GM23338 (cell line): ENCODE results near the gene EPO.

Source experiments
- CREB1 ChIP-seq: fragments of 250-450 bp; sonication (Bioruptor Pico); IDR thresholded peaks from 2 replicates; pipeline ENCODE4 v1.5.0; 2020; ENCODE audit warnings: low read depth, mild to moderate bottlenecking, moderate library complexity
- EZH2 ChIP-seq: fragments of 200-600 bp; sonication (generic); IDR thresholded peaks from one replicate; pipeline ENCODE4 v1.8.0; 2017; ENCODE audit warnings: antibody characterized with exemption, mild to moderate bottlenecking, low read depth; ENCODE audit not compliant: unreplicated experiment
- EZH2phosphoT487 ChIP-seq: fragments of 200-600 bp; sonication (generic); IDR thresholded peaks from one replicate; pipeline ENCODE4 v1.8.1; 2018; ENCODE audit warnings: antibody characterized with exemption; ENCODE audit not compliant: unreplicated experiment
- JUNB ChIP-seq: IDR thresholded peaks from one replicate; pipeline ENCODE4 v1.6.1; 2016; ENCODE audit warnings: antibody characterized with exemption; ENCODE audit not compliant: unreplicated experiment
- NANOG ChIP-seq: IDR thresholded peaks from 2 replicates; pipeline ENCODE4 v1.6.1; 2016; ENCODE audit warnings: antibody characterized with exemption, borderline replicate concordance
- POLR2AphosphoS5 ChIP-seq: IDR thresholded peaks from 2 replicates; pipeline ENCODE4 v1.6.1; 2016; ENCODE audit warnings: antibody characterized with exemption, low read depth
- REST ChIP-seq: IDR thresholded peaks from one replicate; pipeline ENCODE4 v1.6.1; 2018; ENCODE audit warnings: antibody characterized with exemption; ENCODE audit not compliant: unreplicated experiment
- STAT1 ChIP-seq: IDR thresholded peaks from one replicate; pipeline ENCODE4 v1.6.1; 2016; ENCODE audit warnings: antibody characterized with exemption; ENCODE audit not compliant: unreplicated experiment
- ZNF114 ChIP-seq: fragments of 250-450 bp; sonication (Bioruptor Pico); IDR thresholded peaks from 2 replicates; pipeline ENCODE4 v1.5.0; 2020; ENCODE audit warnings: mild to moderate bottlenecking, moderate library complexity
- ZNF331 ChIP-seq: fragments of 250-450 bp; sonication (Bioruptor Pico); IDR thresholded peaks from 2 replicates; pipeline ENCODE4 v1.5.0; 2020; ENCODE audit warnings: low read depth, mild to moderate bottlenecking, moderate library complexity
- ZNF462 ChIP-seq: fragments of 250-450 bp; sonication (Bioruptor Pico); IDR thresholded peaks from 2 replicates; pipeline ENCODE4 v1.5.0; 2020; ENCODE audit warnings: mild to moderate bottlenecking, moderate library complexity
- TF ChIP-seq, protein P1 (sequence below), 2 experiments: fragments of 200-600 bp in 1 of 2; sonication (generic) in 1 of 2; conservative IDR thresholded peaks; 2 replicates each; pipeline versions ENCODE4 v1.5.1 to v1.6.1; 2016 to 2017; ENCODE audit warnings: antibody characterized with exemption in 2 of 2, low read depth in 2 of 2, mild to moderate bottlenecking in 2 of 2, moderate library complexity in 1 of 2
- TF ChIP-seq, protein P2 (sequence below): IDR thresholded peaks from 2 replicates; pipeline ENCODE4 v1.6.1; 2016; ENCODE audit warnings: antibody characterized with exemption

DNA sequence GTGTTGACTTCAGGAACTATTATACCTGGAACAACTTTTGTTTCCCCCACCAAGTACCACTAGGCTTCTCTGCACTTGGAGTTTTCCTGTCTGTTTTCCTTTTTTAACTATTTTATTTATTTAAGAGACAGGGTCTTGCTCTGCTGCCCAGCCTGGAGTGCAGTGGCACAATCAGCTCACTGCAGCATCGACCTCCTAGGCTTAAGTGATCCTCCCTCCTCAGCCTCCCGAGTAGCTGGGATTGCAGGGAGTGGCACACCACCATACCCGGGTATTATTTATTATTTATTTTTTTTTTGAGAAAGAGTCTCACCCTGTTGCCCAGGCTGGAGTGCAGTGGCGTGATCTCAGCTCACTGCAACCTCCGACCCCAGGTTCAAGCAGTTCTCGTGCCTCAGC lies 24.1 kb upstream of the EPO start:
- TF ChIP-seq, protein P1, sequence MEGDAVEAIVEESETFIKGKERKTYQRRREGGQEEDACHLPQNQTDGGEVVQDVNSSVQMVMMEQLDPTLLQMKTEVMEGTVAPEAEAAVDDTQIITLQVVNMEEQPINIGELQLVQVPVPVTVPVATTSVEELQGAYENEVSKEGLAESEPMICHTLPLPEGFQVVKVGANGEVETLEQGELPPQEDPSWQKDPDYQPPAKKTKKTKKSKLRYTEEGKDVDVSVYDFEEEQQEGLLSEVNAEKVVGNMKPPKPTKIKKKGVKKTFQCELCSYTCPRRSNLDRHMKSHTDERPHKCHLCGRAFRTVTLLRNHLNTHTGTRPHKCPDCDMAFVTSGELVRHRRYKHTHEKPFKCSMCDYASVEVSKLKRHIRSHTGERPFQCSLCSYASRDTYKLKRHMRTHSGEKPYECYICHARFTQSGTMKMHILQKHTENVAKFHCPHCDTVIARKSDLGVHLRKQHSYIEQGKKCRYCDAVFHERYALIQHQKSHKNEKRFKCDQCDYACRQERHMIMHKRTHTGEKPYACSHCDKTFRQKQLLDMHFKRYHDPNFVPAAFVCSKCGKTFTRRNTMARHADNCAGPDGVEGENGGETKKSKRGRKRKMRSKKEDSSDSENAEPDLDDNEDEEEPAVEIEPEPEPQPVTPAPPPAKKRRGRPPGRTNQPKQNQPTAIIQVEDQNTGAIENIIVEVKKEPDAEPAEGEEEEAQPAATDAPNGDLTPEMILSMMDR (conservative IDR thresholded peaks at IDR 0.05; ENCODE audit: low read depth in 2 of 2) = no peak
- TF ChIP-seq REST (no peak), NANOG (no peak), EZH2phosphoT487 (no peak), POLR2AphosphoS5 (no peak), JUNB (no peak), ZNF331 (no peak), CREB1 (CRISPR knock-in tag) (no peak), STAT1 (no peak), EZH2 (no peak), ZNF462 (no peak), ZNF114 (CRISPR knock-in tag) (no peak)
- TF ChIP-seq, protein P2, sequence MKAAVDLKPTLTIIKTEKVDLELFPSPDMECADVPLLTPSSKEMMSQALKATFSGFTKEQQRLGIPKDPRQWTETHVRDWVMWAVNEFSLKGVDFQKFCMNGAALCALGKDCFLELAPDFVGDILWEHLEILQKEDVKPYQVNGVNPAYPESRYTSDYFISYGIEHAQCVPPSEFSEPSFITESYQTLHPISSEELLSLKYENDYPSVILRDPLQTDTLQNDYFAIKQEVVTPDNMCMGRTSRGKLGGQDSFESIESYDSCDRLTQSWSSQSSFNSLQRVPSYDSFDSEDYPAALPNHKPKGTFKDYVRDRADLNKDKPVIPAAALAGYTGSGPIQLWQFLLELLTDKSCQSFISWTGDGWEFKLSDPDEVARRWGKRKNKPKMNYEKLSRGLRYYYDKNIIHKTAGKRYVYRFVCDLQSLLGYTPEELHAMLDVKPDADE = no peak
